ENCODE measurements around the gene NCOA7. TPM values are rescaled to one million over a fixed set of nuclear protein-coding genes. Genes with fewer than 3 reads are reported as not detected.
A peak's percentile ranks its signal among the peaks of the same experiment; 100 is the strongest.

NCOA7 gene
- polyA plus RNA-seq, 1 of the 3 experiments (the other 2 are of a cell fraction) = 16.3 TPM

DNA sequence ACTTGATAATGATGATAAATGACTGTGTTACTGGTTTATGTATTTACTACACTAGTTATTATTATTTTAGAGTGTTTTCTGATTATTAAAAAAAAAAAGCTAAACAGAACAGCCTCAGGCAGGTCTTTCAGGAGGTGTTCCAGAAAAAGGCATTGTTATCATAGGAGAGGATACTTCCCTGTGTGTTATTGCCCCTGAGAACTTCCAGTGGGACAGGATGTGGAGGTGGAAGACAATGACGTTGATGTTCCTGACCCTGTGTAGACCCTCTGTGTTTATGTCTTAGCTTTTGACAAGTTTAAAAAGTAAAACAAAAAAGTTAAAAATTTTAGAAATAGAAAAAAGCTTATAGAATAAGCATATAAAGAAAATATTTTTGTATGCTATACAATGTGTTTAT lies 49.1 kb downstream of the NCOA7 start:
- H3K9me3 ChIP-seq = no peaks in the 10 kb centered on the region
- CTCF ChIA-PET = interaction anchor here (1.0 kb wide), 3 partner anchors 8 to 48 kb away, joined by 3 to 4 read pairs (median 3); no protein-coding TSS in a partner anchor
- DNase-seq = no peak
- no peaks in the 10 kb centered on the region for H3K27me3 ChIP-seq (ENCODE audit: insufficient read depth)
- H3K27ac ChIP-seq (ENCODE audit: low read depth in 2 of 2, low read length in 1 of 2) = peak overlapping the region in 1 of 2 experiments; percentile 40; a peak in 2 of 4 replicates
- H3K4me1 ChIP-seq (ENCODE audit: control insufficient read depth in 1 of 2, insufficient read depth in 2 of 2, low read depth in 1 of 2, low read length in 1 of 2) = peaks cover 4 to 14% of the 10 kb centered on the region in 2 experiments; a peak in 3 of 4 replicates
- H3K4me2 ChIP-seq = no peak overlapping the region
- H3K9me2 ChIP-seq = no peaks in the 10 kb centered on the region
- POLR2A ChIA-PET = no interaction called here
- H3F3A ChIP-seq (replicated peaks; ENCODE audit: insufficient read depth) = peaks cover 12% of the 10 kb centered on the region
- H2AFZ ChIP-seq (ENCODE audit: low read depth) = no peak overlapping the region
- H3K36me3 ChIP-seq (replicated peaks in 1 of 2; ENCODE audit: control insufficient read depth in 1 of 2, insufficient read depth in 2 of 2, low read length in 1 of 2) = no peaks in the 10 kb centered on the region
- H3K9ac ChIP-seq = no peak overlapping the region
- no peaks in the 10 kb centered on the region for H4K20me1 ChIP-seq (ENCODE audit: insufficient read depth)
- 70% methylated on average over 1 of the region's 1 CpG for WGBS (ENCODE audit: low lambda C conversion rate)
- H3K4me3 ChIP-seq (ENCODE audit: low read depth in 2 of 2, low read length in 1 of 2) = no peak overlapping the region
- TF ChIP-seq GATA2 (CRISPR knock-in tag; IDR thresholded peaks at IDR 0.05) (no peak), FOSL2 (IDR thresholded peaks at IDR 0.05; ENCODE audit: borderline replicate concordance, low read depth) (no peak), YY1 (IDR thresholded peaks at IDR 0.05; ENCODE audit: low read depth) (no peak), JUND (IDR thresholded peaks at IDR 0.05) (no peak), GABPA (IDR thresholded peaks at IDR 0.05; ENCODE audit: low read depth) (no peak), RXRA (IDR thresholded peaks at IDR 0.05; ENCODE audit: borderline replicate concordance, low read depth) (no peak), MXI1 (IDR thresholded peaks at IDR 0.05; ENCODE audit: low read depth, low read length) (no peak), RAD21 (IDR thresholded peaks at IDR 0.05; ENCODE audit: low read length) (no peak), TAF1 (IDR thresholded peaks at IDR 0.05; ENCODE audit: borderline replicate concordance, low read depth, low read length) (no peak), TCF12 (IDR thresholded peaks at IDR 0.05) (no peak), ELF1 (IDR thresholded peaks at IDR 0.05) (no peak), IRF3 (IDR thresholded peaks at IDR 0.05; ENCODE audit: low read depth, low read length) (no peak), MEF2A (IDR thresholded peaks at IDR 0.05; ENCODE audit: borderline replicate concordance, low read depth) (no peak), CHD2 (IDR thresholded peaks at IDR 0.05; ENCODE audit: low read length, partially characterized antibody) (no peak), POLR2AphosphoS5 (IDR thresholded peaks at IDR 0.05; ENCODE audit: low read depth, low read length) (no peak), SIN3A (IDR thresholded peaks at IDR 0.05; ENCODE audit: borderline replicate concordance, low read depth, low read length) (no peak), NRF1 (IDR thresholded peaks at IDR 0.05; ENCODE audit: low read depth, low read length) (no peak)
- TF ChIP-seq, protein P1, sequence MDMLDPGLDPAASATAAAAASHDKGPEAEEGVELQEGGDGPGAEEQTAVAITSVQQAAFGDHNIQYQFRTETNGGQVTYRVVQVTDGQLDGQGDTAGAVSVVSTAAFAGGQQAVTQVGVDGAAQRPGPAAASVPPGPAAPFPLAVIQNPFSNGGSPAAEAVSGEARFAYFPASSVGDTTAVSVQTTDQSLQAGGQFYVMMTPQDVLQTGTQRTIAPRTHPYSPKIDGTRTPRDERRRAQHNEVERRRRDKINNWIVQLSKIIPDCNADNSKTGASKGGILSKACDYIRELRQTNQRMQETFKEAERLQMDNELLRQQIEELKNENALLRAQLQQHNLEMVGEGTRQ (IDR thresholded peaks at IDR 0.05; ENCODE audit: borderline replicate concordance, low read depth, low read length) = no peak
- TF ChIP-seq, protein P2, sequence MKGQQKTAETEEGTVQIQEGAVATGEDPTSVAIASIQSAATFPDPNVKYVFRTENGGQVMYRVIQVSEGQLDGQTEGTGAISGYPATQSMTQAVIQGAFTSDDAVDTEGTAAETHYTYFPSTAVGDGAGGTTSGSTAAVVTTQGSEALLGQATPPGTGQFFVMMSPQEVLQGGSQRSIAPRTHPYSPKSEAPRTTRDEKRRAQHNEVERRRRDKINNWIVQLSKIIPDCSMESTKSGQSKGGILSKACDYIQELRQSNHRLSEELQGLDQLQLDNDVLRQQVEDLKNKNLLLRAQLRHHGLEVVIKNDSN (IDR thresholded peaks at IDR 0.05; ENCODE audit: borderline replicate concordance, low read depth) = no peak
- 0 out of 2 replicates have a peak, but pooled peaks cover 5% of the 10 kb centered on the region for H3K79me2 ChIP-seq (ENCODE audit: insufficient read depth)

Data from SK-N-SH (cell line).